GM18511 (cell line): ENCODE data around the gene LARP1.
A peak's percentile ranks its signal among the peaks of the same experiment; 100 is the strongest.
"Not testable (repeated sequence)": the region's sequence is repeated elsewhere in the genome, so short reads cannot be mapped to it uniquely, and the experiment has no call there.

Source experiments
- ATAC-seq: cut with Tn5 transposase; IDR thresholded peaks from one replicate; pipeline ENCODE4 v1.9.1; 2021; ENCODE audit warnings: mild to moderate bottlenecking, moderate library complexity; ENCODE audit not compliant: unreplicated experiment

Gene LARP1

GRCh38 chr5:154755361-154756008, at the start of gene LARP1:
Gene LARP1 (plus strand): TSS chr5:154755377. CDS start chr5:154755758, 381 bp downstream.
- peak; percentile 10 for ATAC-seq

- no peak for ATAC-seq
These were observed 48.8 kb upstream of the LARP1 start for GRCh38 chr5:154706416-154706815.

- ATAC-seq = no peak
These were observed 47.5 kb upstream of the LARP1 start for GRCh38 chr5:154707641-154708040.

GRCh38 chr5:154708207-154708606, 47.0 kb upstream of the LARP1 start:
- no peak for ATAC-seq

- no peak for ATAC-seq
These were observed 46.3 kb upstream of the LARP1 start for GRCh38 chr5:154708846-154709245.

- no peak for ATAC-seq
These were observed 45.5 kb upstream of the LARP1 start for GRCh38 chr5:154709368-154710305.

- no peak for ATAC-seq
These were observed 42.4 kb upstream of the LARP1 start for GRCh38 chr5:154712518-154713437.

GRCh38 chr5:154713615-154714125, 41.5 kb upstream of the LARP1 start:
- no peak for ATAC-seq

- ATAC-seq = peak; percentile 67
These were observed 40.8 kb upstream of the LARP1 start for GRCh38 chr5:154714266-154714986.

GRCh38 chr5:154721481-154722058, 33.6 kb upstream of the LARP1 start:
- ATAC-seq = no peak

- ATAC-seq = no peak
These were observed 33.1 kb upstream of the LARP1 start for GRCh38 chr5:154722097-154722496.

GRCh38 chr5:154722936-154723335, 32.2 kb upstream of the LARP1 start:
- ATAC-seq = no peak

- ATAC-seq = no peak
These were observed 31.3 kb upstream of the LARP1 start for GRCh38 chr5:154723740-154724505.

- ATAC-seq = no peak
These were observed 27.8 kb upstream of the LARP1 start for GRCh38 chr5:154727361-154727760.

GRCh38 chr5:154728939-154729588, 26.1 kb upstream of the LARP1 start:
- no peak for ATAC-seq

GRCh38 chr5:154729613-154730012, 25.6 kb upstream of the LARP1 start:
- ATAC-seq = no peak

- ATAC-seq = not testable (repeated sequence)
These were observed 24.4 kb upstream of the LARP1 start for GRCh38 chr5:154730761-154731160.

GRCh38 chr5:154732212-154732611, 23.0 kb upstream of the LARP1 start:
- no peak for ATAC-seq
